ENCODE results near the gene PPARD. TPM values are rescaled to one million over a fixed set of nuclear protein-coding genes. Genes with fewer than 3 reads are reported as not detected.
"Not testable (repeated sequence)": the region's sequence is repeated elsewhere in the genome, so short reads cannot be mapped to it uniquely, and the experiment has no call there.

PPARD gene
- total and polyA plus RNA-seq, 8 donors = 21.0 to 28.4 (median 23.9) TPM

DNA sequence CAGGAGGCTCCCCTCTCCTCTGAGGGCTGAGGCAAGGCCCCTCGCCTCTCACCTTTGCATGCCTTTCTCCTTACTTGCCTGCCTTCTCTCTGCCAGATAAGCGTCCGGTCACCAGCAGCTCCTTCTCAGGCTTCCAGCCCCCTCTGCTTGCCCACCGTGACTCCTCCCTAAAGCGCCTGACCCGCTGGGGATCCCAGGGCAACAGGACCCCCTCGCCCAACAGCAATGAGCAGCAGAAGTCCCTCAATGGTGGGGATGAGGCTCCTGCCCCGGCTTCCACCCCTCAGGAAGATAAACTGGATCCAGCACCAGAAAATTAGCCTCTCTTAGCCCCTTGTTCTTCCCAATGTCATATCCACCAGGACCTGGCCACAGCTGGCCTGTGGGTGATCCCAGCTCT lies 21.3 kb upstream of the PPARD start:
- Histone ChIP-seq H3K9me3 (no peaks in the 10 kb centered on the region), H3K36me3 (peaks cover 0 to 70% of the 10 kb centered on the region in 2 donors), H3K4me3 (no peak overlapping the region), H3K4me1 (peaks cover 3 to 8% of the 10 kb centered on the region in 2 donors), H3K27ac (no peak overlapping the region), H3K27me3 (no peaks in the 10 kb centered on the region)
- intact Hi-C loops (cut with DNase I) = no loop called here
- no peak for DNase-seq
- TF ChIP-seq, protein P1, sequence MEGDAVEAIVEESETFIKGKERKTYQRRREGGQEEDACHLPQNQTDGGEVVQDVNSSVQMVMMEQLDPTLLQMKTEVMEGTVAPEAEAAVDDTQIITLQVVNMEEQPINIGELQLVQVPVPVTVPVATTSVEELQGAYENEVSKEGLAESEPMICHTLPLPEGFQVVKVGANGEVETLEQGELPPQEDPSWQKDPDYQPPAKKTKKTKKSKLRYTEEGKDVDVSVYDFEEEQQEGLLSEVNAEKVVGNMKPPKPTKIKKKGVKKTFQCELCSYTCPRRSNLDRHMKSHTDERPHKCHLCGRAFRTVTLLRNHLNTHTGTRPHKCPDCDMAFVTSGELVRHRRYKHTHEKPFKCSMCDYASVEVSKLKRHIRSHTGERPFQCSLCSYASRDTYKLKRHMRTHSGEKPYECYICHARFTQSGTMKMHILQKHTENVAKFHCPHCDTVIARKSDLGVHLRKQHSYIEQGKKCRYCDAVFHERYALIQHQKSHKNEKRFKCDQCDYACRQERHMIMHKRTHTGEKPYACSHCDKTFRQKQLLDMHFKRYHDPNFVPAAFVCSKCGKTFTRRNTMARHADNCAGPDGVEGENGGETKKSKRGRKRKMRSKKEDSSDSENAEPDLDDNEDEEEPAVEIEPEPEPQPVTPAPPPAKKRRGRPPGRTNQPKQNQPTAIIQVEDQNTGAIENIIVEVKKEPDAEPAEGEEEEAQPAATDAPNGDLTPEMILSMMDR (IDR thresholded peaks at IDR 0.05) = no peak
- no peak for ATAC-seq

DNA sequence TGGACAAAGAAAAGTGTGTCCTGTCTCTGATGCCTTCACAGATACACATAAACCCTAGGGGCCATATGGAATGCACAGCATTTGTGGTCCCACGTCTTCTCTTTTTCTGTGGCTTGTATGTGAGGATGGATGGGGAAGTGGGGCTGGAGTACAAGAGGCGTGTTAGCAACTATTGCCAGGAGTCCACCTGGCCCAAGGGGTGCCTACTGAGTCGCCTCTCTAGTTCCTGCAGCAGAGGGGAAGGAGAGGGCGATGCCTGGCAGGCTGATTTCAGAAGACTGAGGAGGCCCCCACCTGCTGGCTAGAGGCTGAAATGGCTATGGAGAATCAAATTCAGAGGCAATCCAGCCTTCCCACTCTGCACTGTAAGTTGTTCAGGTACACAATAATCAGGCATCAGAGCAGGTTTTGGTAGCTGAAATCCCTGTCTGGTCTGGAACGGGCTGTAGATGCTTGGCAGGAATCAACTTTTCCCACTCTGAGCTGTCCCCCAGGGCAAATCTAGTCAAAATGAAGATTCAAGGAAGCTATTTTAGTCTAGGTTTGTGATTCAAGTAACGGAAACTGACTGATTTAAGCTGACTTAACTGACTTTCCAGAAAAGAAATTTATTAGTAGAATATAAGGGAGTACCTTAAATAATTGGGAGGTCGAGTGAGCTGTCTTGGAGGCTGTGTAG lies 14.9 kb upstream of the PPARD start:
- no peaks in the 10 kb centered on the region for H3K9me3 ChIP-seq
- TF ChIP-seq, protein P1 (IDR thresholded peaks at IDR 0.05) = peak; percentile 37 to 58
- ATAC-seq (peak; percentile 85), DNase-seq (peak in 2 of 4 donors; percentile 42 to 66)
- intact Hi-C loops (cut with DNase I) = no loop called here
- H3K27ac ChIP-seq = no peak overlapping the region
- no peak overlapping the region for H3K4me3 ChIP-seq
- H3K4me1 ChIP-seq = no peaks in the 10 kb centered on the region
- H3K36me3 ChIP-seq = peaks cover 0 to 18% of the 10 kb centered on the region in 2 donors
- no peaks in the 10 kb centered on the region for H3K27me3 ChIP-seq

DNA sequence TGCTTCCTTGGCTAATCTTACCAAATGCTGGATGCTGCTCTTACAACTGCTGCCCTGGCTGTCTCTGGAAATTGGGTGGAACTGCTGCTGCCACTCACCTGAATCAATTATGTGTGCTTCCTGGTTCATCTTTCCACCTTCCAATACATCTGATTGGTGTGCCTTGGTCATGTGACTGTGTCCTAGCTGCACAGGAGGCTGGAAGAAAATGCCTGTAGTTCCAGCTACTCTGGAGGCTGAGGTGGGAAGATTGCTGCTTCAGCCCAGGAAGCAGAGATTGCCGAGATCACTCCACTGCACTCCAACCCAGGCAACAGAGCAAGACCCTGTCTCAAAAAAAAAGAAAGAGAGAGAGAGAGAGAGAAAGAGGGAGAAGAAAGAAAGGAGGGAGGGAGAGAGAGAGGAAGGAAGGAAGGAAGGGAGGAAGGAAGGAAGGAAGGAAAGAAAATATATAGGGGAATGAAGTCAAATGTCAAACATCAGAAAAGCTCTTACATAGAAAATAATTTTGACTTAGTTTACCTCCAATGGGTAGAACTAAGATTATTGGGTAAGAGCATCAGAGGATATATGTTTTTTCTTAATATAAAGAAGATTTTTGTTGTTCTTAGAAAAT lies 14.1 kb upstream of the PPARD start:
- TF ChIP-seq, protein P1 (IDR thresholded peaks at IDR 0.05) = no peak
- Histone ChIP-seq H3K36me3 (peaks cover 0 to 12% of the 10 kb centered on the region in 2 donors), H3K27ac (no peak overlapping the region), H3K4me1 (no peaks in the 10 kb centered on the region), H3K9me3 (no peaks in the 10 kb centered on the region), H3K4me3 (no peak overlapping the region), H3K27me3 (no peaks in the 10 kb centered on the region)
- no peak for DNase-seq
- no peak for ATAC-seq
- intact Hi-C loops (cut with DNase I) = no loop called here

DNA sequence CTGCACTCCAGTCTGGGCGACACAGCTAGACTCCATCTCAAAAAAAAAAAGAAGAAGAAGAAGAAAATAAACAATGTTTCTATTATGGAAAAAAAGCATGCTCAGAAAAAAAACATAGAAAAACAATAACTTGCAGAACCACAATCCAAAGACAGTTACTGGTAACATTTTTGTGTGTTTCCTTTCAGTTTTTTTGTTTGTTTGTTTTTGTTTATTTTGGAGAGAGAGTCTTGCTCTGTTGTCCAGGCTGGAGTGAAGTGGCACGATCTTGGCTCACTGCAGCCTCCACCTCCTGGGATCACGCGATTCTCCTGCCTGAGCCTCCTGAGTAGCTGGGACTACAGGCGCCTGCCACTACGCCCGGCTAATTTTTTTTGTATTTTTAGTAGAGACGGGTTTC lies 13.4 kb upstream of the PPARD start:
- H3K4me3 ChIP-seq; H3K4me1 ChIP-seq; H3K9me3 ChIP-seq; intact Hi-C loops (cut with DNase I); H3K27me3 ChIP-seq; ATAC-seq; DNase-seq; H3K36me3 ChIP-seq; H3K27ac ChIP-seq: not testable (repeated sequence)

DNA sequence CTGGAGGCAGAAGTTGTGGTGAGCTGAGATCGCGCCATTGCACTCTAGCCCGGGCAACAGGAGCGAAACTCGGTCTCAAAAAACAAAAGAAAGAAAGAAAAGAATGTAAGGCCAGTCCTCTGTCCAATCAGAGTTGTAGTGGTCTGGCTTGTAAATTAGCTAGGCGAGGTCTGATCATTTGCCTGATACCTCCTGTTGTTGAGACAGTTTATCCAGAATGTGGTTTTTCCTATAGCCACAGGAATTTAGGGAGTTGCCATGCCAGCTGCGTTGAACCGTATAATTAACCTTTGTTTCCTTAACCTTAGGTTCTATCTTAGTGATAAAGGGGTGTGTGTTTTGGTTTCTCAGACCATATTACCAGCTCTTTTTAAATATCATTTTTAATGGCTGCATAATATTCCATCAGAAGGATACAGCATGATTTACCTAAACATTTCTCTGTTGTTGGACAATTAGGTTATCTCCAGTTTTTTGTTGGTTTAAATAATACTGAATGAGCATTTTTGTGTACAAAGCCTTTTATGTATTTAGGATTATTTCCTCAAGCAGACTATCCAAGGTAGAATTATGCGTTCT lies 11.7 kb upstream of the PPARD start:
- TF ChIP-seq, protein P1 (IDR thresholded peaks at IDR 0.05) = no peak
- ATAC-seq (no peak), DNase-seq (no peak)
- no peaks in the 10 kb centered on the region for H3K4me1 ChIP-seq
- no peaks in the 10 kb centered on the region for H3K27me3 ChIP-seq
- peaks cover 0 to under 1% of the 10 kb centered on the region in 2 donors for H3K36me3 ChIP-seq
- no peak overlapping the region for H3K27ac ChIP-seq
- intact Hi-C loops (cut with DNase I) = no loop called here
- no peaks in the 10 kb centered on the region for H3K9me3 ChIP-seq
- no peak overlapping the region for H3K4me3 ChIP-seq

DNA sequence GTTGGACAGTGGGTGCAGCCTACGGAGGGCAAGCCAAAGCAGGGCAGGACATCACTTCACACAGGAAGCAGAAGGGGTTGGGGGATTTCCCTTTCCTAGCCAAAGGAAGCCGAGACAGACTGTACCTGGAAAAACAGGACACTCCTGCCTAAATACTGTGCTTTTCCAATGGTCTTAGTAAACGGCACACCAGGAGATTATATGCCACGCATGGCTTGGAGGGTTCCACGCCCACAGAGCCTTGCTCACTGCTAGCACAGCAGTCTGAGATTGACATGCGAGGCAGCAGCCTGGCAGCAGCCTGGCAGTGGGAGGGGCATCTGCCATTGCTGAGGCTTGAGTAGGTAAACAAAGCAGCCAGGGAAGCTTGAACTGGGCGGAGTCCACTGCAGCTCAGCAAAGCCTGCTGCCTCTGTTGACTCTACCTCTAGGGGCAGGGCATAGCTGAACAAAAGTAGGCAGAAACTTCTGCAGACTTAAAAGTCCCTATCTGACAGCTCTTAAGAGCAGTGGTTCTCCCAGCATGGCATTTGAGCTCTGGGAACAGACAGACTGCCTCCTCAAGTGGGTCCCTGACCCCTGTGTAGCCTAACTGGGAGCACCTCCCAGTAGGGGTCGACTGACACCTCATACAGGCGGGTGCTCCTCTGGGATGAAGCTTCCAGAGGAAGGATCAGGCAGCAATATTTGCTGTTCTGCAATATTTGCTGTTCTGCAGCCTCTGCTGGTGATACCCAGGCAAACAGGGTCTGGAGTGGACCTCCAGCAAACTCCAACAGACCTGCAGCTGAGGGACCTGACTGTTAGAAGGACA lies 10.1 kb upstream of the PPARD start:
- H3K4me3 ChIP-seq; H3K4me1 ChIP-seq; H3K27me3 ChIP-seq; H3K36me3 ChIP-seq; H3K9me3 ChIP-seq; H3K27ac ChIP-seq; intact Hi-C loops (cut with DNase I): not testable (repeated sequence)
- ATAC-seq (peak; percentile 97), DNase-seq (peak in 3 of 4 donors; percentile 19 to 87 (median 81))
